OCI-LY3 (cell line): Measurements from ENCODE around the gene MAML1.
A peak's percentile ranks its signal among the peaks of the same experiment; 100 is the strongest.

Experiments used
- H2AFZ ChIP-seq: fragments of 200-600, 300-600 bp; shearing (Covaris generic); 2 replicates; pipeline ENCODE4 v1.6.0; 2014; ENCODE audit warnings: antibody characterized with exemption, low read depth, low read length
- H3K27ac ChIP-seq: fragments of 200-600, 300-600 bp; sonication (generic); 2 replicates; pipeline ENCODE4 v1.5.1; 2014; ENCODE audit warnings: mild to moderate bottlenecking, low read length, moderate library complexity, mixed read lengths
- H3K27me3 ChIP-seq: fragments of 200-600, 300-600 bp; sonication (generic); 2 replicates; pipeline ENCODE4 v1.6.1; 2014; ENCODE audit warnings: low read depth, low read length, mixed read lengths
- H3K36me3 ChIP-seq: fragments of 200-600, 300-600 bp; sonication (generic); replicated peaks from 2 replicates; pipeline ENCODE3; 2014; ENCODE audit warnings: low read depth, low read length, mixed read lengths
- H3K4me1 ChIP-seq: fragments of 300-600, 200-600 bp; sonication (generic); 2 replicates; pipeline ENCODE4 v1.6.1; 2014; ENCODE audit warnings: low read length, mixed read lengths
- H3K4me2 ChIP-seq: fragments of 200-600, 300-600 bp; sonication (generic); 2 replicates; pipeline ENCODE4 v1.6.1; 2014; ENCODE audit warnings: low read length, mixed read lengths
- H3K4me3 ChIP-seq: fragments of 300-600, 200-600 bp; sonication (generic); 2 replicates; pipeline ENCODE4 v1.5.1; 2014; ENCODE audit warnings: antibody characterized with exemption, mild to moderate bottlenecking, low read length, moderate library complexity
- H3K79me2 ChIP-seq: fragments of 300-600, 200-600 bp; shearing (Covaris generic); 2 replicates; pipeline ENCODE4 v1.6.1; 2014; ENCODE audit warnings: mild to moderate bottlenecking, low read length, mixed read lengths
- H3K9ac ChIP-seq: fragments of 300-600, 200-600 bp; shearing (Covaris generic); 2 replicates; pipeline ENCODE4 v1.6.0; 2014; ENCODE audit warnings: mild to moderate bottlenecking, low read length, moderate library complexity
- H3K9me3 ChIP-seq: fragments of 200-600, 300-600 bp; shearing (Covaris generic); 2 replicates; pipeline ENCODE4 v1.6.1; 2014; ENCODE audit warnings: low read length, mixed read lengths; ENCODE audit not compliant: insufficient read depth
- H4K20me1 ChIP-seq: fragments of 200-600, 300-600 bp; sonication (generic); 2 replicates; pipeline ENCODE4 v1.6.1; 2016; ENCODE audit warnings: low read length, mixed read lengths; ENCODE audit not compliant: insufficient read depth
- EZH2phosphoT487 ChIP-seq: fragments of 200-600 bp; shearing (Covaris generic); IDR thresholded peaks from 2 replicates; pipeline ENCODE4 v1.6.1; 2018; ENCODE audit warnings: antibody characterized with exemption, mixed run types, low read depth
- TF ChIP-seq, protein P1 (sequence below): fragments of 200-600, 300-600 bp; sonication (generic); IDR thresholded peaks from 2 replicates; pipeline ENCODE4 v1.5.1; 2014; ENCODE audit warnings: antibody characterized with exemption, low read length, low read depth

The MAML1 gene

DNA sequence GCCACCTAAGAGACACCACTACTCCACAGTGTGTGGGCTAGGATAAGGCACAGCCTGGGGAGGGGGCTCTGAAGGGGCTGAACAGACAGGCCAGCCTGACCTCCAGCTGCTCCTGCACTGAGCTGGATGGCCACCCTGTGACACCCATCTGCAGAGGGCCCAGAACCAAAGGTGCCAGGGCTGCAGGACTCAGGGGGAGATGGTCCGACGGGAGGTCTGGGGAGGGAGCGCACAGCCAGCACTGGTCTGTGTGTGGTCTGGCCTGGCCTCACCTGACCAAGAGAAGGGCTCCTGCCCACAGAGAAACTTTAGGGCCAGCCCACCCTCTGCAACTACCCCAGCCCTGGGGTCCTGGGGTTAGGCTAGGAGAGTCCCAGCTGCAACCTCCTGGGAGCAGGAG lies 62.0 kb downstream of the MAML1 start:
- no peak for TF ChIP-seq EZH2phosphoT487
- TF ChIP-seq, protein P1, sequence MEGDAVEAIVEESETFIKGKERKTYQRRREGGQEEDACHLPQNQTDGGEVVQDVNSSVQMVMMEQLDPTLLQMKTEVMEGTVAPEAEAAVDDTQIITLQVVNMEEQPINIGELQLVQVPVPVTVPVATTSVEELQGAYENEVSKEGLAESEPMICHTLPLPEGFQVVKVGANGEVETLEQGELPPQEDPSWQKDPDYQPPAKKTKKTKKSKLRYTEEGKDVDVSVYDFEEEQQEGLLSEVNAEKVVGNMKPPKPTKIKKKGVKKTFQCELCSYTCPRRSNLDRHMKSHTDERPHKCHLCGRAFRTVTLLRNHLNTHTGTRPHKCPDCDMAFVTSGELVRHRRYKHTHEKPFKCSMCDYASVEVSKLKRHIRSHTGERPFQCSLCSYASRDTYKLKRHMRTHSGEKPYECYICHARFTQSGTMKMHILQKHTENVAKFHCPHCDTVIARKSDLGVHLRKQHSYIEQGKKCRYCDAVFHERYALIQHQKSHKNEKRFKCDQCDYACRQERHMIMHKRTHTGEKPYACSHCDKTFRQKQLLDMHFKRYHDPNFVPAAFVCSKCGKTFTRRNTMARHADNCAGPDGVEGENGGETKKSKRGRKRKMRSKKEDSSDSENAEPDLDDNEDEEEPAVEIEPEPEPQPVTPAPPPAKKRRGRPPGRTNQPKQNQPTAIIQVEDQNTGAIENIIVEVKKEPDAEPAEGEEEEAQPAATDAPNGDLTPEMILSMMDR = no peak
- Histone ChIP-seq H3K27ac (no peak overlapping the region), H3K27me3 (no peaks in the 10 kb centered on the region), H3K4me1 (peaks cover 14% of the 10 kb centered on the region), H3K4me2 (peak overlapping the region; percentile 83), H3K9me3 (no peaks in the 10 kb centered on the region), H3K79me2 (no peaks in the 10 kb centered on the region), H4K20me1 (no peaks in the 10 kb centered on the region), H3K4me3 (peak overlapping the region; percentile 90), H3K36me3 (peaks cover 17% of the 10 kb centered on the region), H3K9ac (0 out of 2 replicates have a peak overlapping the region, but pooled peaks have one; percentile 76), H2AFZ (no peak overlapping the region)

DNA sequence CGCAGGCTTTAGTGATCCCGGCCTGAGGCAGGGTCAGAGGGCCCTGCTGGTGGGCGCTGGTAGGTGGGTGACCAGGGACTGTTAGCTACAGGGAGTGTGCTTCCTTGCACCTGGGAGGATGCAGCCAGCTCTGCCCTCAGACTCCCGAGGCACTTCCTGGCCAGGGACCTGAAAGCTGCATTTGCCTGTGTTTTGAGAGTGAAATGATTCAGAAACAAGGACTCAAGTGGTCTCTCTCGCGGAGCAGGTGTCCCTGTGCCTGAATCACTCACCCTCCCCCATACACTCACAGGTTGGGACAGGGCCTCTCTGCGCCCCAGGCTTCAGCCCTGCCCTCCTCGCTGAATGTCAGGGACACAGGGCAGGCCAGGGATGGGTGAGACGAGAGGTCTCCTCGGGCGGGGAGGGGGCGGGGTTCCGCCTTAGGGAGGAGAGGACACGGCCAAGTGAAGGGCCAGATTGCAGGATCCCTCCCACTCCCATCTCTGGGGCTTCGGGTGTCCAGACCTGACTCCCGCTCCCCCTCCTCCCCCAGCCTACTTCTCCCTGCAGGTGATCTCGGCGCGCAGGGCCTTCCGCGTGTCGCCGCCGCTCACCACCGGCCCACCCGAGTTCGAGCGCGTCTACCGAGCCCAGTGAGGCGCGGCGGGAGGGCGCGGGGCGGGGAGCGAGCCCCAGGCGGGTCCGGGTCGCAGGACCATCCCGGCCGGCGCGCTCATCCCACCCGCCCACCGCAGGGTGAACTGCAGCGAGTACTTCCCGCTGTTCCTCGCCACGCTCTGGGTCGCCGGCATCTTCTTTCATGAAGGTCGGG lies 62.6 kb downstream of the MAML1 start:
- Histone ChIP-seq H3K9me3 (no peaks in the 10 kb centered on the region), H3K79me2 (no peaks in the 10 kb centered on the region), H2AFZ (no peak overlapping the region; the same call in 1 of the 2 replicates), H3K9ac (peak overlapping the region; percentile 76), H3K4me2 (peak overlapping the region; percentile 83), H3K27ac (peak overlapping the region; percentile 23; the same call in 1 of the 2 replicates), H4K20me1 (no peaks in the 10 kb centered on the region), H3K36me3 (peaks cover 21% of the 10 kb centered on the region), H3K4me1 (peaks cover 14% of the 10 kb centered on the region), H3K27me3 (no peaks in the 10 kb centered on the region), H3K4me3 (peak overlapping the region; percentile 90)
- TF ChIP-seq, protein P1 = no peak
- no peak for TF ChIP-seq EZH2phosphoT487

DNA sequence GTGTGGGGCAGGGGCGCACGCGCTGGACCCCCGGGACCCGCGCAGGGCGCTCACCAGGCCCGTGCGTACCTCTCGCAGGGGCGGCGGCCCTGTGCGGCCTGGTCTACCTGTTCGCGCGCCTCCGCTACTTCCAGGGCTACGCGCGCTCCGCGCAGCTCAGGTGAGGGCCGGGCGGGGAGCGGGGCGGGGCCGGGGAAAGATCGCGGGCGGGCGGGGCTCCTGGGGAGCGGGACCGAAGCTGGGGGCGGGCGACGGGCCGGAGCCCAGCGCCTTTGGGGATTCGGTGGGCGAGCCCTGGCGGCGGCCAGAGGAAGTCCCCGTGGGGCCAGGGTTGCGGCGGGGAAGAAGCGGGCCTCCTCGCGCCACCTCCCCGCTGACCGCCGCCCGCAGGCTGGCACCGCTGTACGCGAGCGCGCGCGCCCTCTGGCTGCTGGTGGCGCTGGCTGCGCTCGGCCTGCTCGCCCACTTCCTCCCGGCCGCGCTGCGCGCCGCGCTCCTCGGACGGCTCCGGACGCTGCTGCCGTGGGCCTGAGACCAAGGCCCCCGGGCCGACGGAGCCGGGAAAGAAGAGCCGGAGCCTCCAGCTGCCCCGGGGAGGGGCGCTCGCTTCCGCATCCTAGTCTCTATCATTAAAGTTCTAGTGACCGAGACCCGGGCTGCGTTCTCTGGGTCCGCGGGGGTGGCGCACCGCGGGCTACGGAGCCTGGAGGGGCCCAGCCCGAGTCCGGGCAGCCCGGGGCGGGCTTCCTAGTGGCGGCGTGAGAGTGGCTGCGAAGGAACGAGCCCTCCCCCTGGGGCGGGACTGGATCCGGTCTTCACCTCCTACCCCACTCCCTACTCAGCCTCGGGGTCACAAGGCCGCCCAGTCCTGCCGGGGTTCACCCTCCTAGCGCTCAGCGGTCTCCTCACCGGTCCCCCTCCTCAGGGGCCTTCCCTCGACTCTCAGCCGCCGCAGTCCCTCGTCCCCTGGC lies 63.5 kb downstream of the MAML1 start:
- Histone ChIP-seq H3K27me3 (no peaks in the 10 kb centered on the region), H4K20me1 (no peaks in the 10 kb centered on the region), H3K4me2 (peak overlapping the region; percentile 83), H3K9ac (peak overlapping the region; percentile 76), H3K4me3 (peak overlapping the region; percentile 90), H3K36me3 (peaks cover 21% of the 10 kb centered on the region), H3K27ac (peak overlapping the region; percentile 49), H2AFZ (no peak overlapping the region; the same call in 1 of the 2 replicates), H3K4me1 (peaks cover 14% of the 10 kb centered on the region), H3K9me3 (no peaks in the 10 kb centered on the region), H3K79me2 (no peaks in the 10 kb centered on the region)
- TF ChIP-seq, protein P1 = peak; percentile 66
- no peak for TF ChIP-seq EZH2phosphoT487
